GM21381 (cell line): Measurements from ENCODE around the gene SSBP4.
"Not testable (repeated sequence)": the region's sequence is repeated elsewhere in the genome, so short reads cannot be mapped to it uniquely, and the experiment has no call there.

Experiments
- ATAC-seq: cut with Tn5 transposase; IDR thresholded peaks from one replicate; pipeline ENCODE4 v1.9.1; 2021; ENCODE audit warnings: mild to moderate bottlenecking, moderate library complexity; ENCODE audit not compliant: unreplicated experiment

Gene SSBP4

DNA sequence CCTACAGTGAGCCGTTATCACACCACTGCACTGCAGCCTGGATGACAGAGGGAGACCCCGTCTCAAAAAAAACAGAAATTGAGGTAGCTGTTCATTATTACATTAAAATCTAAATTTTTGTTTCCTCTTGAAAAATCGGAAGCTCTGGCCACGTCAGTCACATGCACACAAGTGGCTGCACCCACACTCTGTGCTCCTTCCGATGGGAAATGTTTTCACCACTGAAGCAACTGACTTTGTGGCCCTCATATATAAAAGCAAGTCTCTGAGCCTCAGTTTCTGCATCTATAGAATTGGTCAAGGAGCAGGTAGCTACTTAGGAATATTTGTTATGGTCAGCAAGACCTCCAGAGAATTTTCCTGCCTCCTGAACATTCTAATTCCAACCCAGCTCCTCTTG lies 26.3 kb upstream of the SSBP4 start:
- no peak for ATAC-seq

DNA sequence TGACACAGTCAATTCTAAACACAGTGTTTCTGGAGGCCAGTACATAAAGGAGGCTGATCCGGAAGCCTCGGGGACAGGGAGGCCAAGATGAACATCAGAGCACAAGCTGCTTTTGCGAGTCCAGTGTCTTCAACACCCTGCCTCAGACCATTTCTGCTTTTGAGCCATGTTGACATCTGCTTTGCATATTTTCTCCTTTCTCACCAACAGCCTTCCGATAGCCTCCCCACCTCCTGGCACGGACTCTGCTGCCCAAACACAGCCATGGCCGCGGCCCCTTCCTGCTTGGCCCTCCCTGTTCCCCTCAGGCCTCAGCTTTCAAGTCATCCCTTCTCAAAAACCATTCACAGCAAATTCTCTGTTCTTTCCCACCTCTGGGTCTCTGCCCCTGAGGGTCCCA lies 25.4 kb upstream of the SSBP4 start:
- no peak for ATAC-seq

DNA sequence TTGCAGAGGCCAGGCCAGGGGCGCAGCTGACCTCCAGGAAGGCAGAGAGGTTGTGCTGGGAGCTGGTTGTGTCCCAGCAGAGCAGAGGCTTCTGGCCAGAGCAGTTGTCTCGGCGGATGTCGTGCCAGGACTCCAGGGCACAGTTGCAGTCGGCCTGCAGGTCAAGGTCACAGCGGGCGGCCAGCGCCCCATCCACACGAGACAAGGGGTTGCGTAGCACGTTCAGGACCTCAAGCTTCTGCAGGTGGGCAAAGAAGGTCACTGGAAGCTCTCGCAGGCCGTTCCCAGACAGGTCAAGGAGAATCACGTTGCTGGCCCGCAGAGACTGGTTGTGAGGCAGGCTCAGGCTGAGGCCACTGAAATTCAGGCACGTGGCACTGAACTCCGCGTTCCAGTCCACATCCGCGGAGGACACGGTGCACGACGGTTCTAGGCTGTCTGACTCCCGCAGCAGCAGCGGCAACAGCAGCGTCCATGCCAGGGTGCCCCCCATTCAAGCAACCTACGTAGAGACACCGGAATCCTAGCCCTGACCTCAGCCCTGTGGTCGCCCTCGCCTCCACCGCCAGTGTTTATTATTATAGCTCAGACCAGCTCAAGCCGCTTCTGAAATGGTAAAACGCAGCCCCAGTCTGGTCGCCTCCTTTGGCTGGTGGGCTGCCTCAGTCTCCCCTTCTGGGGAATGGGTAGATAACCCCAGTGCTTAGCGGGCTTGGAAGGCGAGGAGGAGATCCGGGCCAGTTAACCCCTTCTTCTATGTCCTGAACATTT lies 22.5 kb upstream of the SSBP4 start:
- no peak for ATAC-seq

- ATAC-seq = no peak
Measured at GRCh38 chr19:18397242-18398202, 21.7 kb upstream of the SSBP4 start, which contains the start of gene LRRC25. TSS of gene LRRC25 (minus strand) at chr19:18397622. CDS start at chr19:18396963, 659 bp downstream.

DNA sequence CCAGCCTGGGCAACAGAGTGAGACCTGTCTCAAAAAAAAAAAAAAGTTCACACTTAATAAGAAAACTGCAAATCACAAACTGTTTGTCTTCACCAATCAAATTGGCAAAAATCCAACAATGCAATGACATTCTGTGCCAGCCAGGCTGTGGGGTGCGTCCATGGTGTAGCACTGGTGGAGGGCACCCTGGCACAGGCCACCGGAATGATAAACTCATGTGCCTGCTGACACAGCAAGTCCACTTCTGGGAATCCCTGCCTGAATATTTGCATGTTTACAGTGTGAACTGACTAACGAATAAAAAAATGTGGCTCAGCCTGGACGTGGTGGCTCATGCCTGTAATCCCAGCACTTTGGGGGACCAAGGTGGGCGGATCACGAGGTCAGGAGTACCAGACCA lies 20.2 kb upstream of the SSBP4 start:
- no peak for ATAC-seq

DNA sequence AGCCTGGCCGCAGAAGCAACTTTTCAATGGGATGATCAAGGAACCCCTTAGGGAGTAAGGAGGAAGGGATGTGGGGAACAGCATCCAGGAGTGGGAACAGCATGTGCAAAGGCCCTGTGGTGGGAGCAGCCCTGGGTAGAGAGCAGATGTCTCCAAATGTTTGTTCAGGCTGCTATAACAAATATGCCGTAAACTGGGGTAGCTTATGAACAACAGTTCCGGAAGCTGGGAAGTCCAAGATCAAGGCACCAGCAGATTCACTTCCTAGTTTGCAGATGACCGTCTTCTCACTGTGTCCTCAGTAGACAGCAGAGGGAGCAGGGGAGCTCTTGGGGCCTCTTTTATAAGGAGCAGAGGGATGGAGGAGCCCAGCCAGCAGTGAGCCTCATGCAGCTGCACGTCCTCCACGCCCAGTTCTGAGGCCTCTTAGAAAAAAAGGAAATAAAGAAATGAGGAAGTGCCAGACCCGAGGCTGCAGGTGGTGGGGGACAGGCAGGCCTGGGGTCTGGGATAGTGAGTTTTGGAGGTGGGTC lies 17.6 kb upstream of the SSBP4 start:
- ATAC-seq = no peak

DNA sequence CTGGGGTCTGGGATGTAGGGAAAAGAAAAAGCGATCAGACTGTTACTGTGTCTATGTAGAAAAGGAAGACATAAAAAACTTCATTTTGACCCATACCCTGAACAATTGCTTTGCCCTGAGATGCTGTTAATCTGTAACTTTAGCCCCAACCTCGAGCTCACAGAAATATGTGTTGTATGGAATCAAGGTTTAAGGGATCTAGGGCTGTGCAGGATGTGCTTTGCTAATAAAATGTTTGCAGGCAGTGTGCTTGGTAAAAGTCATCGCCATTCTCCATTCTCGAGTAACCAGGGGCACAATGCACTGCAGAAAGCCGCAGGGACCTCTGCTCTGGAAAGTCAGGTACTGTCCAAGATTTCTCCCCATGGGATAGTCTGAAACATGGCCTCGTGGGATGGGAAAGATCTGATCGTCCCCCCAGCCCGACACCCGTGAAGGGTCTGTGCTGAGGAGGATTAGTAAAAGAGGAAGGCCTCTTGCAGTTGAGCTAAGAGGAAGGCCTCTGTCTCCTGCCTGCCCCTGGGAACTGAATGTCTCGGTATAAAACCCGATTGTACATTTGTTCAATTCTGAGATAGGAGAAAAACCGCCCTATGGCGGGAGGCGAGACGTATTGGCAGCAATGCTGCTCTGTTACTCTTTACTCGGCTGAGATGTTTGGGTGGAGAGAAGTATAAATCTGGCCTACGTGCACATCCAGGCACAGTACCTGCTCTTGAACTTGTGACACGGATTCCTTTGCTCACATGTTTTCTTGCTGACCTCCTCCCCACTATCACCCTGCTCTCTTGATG lies 16.5 kb upstream of the SSBP4 start:
- ATAC-seq = not testable (repeated sequence)

DNA sequence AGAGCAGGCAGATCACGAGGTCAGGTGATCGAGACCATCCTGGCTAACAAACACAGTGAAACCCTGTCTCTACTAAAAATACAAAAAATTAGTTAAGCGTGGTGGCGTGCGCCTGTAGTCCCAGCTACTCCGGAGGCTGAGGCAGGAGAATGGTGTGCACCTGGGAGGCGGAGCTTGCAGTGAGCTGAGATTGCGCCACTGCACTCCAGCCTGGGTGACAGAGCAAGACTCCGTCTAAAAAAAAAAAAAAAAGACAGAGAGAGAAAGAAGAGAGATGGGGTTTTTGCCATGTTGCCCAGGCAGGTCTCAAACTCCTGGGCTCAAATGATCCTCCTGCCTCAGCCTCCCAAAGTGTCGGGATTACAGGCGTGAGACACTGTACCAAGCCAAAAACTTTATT lies 13.4 kb upstream of the SSBP4 start:
- not testable (repeated sequence) for ATAC-seq

DNA sequence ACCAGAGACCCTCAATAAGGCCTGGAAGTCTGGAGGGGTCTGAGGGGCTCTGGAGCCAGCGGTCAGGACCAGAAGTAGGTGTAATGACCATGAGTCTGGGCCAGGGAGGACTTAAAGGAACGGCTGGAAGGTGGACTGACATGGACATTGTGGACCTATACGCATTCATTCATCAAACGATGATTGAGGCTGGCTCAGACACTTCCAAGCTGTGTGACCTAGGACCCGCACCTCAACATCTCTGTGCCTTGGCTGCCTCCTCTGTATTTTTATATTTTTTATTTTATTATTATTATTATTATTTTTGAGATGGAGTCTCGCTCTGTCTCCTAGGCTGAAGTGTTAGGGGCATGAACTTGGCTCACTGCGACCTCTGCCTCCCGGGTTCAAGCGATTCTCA lies 12.4 kb upstream of the SSBP4 start:
- no peak for ATAC-seq

- peak; percentile 65 for ATAC-seq
Measured at GRCh38 chr19:18408053-18408476, 11.1 kb upstream of the SSBP4 start.

DNA sequence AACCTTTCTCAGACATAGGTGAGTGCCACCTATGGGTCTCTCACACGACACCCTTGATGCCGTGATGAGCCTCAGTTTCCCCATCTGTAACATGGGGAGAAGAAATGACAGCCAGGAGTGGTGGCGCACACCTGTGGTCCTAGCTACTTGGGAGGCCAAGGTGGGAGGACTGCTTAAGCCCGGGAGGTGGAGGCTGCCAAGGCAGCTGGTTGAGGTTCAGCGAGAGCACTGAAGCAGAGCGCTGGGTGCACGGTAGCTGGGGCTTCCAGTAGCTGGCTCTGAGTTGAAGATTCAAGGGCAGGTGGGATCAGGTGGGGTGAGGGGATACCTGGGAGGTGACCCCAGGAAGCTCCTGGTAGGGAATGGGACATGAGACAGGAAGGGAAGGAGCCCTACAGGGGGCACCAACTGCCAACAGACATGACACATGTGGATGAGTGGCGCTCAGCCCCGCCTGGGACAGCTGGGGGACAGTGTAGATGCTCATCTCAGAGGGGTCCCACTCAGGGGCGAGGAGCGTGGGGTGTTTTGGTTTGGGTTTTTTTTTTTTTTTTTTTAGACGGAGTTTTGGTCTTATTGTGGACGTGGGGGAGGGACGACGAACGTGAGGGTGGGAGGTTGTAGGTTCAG lies 6.5 kb upstream of the SSBP4 start:
- no peak for ATAC-seq

- no peak for ATAC-seq
Measured at GRCh38 chr19:18414504-18415177, 4.6 kb upstream of the SSBP4 start.

GRCh38 chr19:18415178-18415867 lies 3.9 kb upstream of the SSBP4 start:
- ATAC-seq = no peak

DNA sequence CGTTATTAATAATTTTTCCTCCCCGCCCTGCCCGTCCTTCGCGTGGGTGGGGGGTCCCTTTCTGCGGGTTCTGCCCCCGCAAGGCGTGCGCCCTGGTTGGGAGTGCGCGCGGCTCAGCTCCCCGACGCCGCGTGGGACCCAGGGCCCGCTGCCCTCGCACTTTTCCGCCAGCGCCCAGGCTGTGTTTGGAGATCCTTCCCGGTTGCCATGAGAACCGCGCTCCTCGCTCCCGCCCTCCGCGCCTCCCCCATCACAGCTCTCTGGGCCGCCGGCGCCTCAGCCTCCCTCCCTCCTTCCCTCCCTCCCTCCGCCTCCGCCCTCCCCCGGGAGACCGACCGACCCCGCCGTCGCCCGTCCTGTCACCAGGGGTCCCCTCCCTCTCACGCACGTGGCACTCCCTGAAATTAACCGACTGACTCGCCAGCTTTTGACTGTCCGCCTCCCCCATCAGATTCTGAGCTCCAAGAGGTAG lies 2.4 kb upstream of the SSBP4 start:
- ATAC-seq = no peak

GRCh38 chr19:18417250-18418028 lies 1.8 kb upstream of the SSBP4 start:
- no peak for ATAC-seq

DNA sequence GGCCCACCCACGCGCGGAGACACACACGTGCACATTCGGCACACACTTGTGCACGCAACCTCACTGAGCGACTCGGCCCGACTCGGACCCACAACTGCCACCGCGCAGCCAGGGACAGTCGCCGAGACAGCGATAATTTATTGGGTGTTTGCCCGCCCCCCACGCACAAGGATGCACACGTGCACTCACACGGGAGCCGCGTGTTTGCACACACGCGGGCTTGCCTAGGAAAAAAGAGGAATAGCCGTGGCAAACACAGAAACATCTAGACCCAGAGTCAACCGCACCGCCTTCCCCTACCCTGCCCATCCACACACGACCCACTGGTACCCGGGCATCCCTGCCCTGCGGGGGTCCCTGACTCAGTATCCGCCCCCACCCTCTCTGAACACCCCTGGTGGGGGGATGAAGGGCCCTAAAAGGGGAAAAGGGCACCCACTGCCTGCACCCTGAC lies 1.1 kb upstream of the SSBP4 start:
- ATAC-seq = no peak

DNA sequence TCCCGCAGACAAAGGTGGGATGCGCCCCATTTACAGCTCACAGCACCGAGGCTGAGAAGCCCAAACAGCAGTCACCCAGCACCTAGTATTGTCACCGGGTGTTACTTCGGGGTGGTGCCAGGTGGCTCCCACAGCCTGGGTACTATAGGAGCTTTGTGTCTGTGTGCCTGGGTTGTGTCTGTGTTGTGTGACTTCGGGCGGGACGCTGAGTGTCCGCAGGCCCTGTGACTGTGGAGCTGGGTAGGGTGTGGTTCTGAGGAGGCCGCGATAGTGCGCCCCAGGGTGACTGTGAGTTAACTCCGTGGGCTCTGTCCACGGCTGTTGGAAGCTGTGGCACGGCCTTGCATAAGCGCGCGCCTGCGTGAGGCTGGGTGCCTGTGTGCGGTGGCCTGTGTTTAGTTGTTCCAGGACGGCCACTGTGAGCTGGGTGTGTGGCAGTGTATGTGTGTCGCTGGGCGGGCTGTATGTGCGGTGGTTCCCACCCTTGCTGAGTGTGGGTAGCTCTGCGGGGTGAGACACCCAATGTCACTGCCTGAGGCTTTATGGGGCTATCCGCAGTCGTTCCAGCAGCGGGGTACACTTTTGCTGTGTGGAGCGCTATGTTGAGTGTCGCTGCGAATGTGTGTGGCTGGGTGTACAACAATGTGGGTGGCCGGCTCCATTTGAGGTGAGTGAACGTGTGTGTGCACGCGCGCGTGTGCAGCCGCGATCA lies 559 bp upstream of the SSBP4 start:
- ATAC-seq = peak; percentile 15
